CD4-positive, alpha-beta memory T cell (primary cell): ENCODE measurements around the gene AKAP12. TPM values are rescaled to one million over a fixed set of nuclear protein-coding genes. Genes with fewer than 3 reads are reported as not detected.

ENCODE experiments used
- CTCF ChIA-PET: fragments of 350-600 bp; sonication (Branson Sonifier 250); formaldehyde crosslinking; loops from one replicate; lab custom pipeline; 2021; ENCODE audit warnings: inconsistent platforms; ENCODE audit not compliant: partially characterized antibody; lab: Charles Lee
- POLR2A ChIA-PET: fragments of 350-600 bp; sonication (Branson Sonifier 250); formaldehyde crosslinking; loops from one replicate; lab custom pipeline; 2021; ENCODE audit not compliant: partially characterized antibody; lab: Charles Lee
- DNase-seq, 5 donors: peaks; one replicate each; pipeline versions ENCODE4 v3.0.0 to v3.0.0-alpha.2; 2020 to 2022; ENCODE audit warnings: mixed read lengths in 1 of 5
- H3K27ac ChIP-seq: one replicate; pipeline ENCODE4 v1.7.0; 2013; ENCODE audit warnings: low read depth, low read length
- H3K27me3 ChIP-seq: 2 replicates; pipeline ENCODE4 v1.7.0; 2013; ENCODE audit warnings: mild to moderate bottlenecking, low read length, moderate library complexity; ENCODE audit not compliant: insufficient read depth
- H3K36me3 ChIP-seq: 2 replicates; pipeline ENCODE4 v1.7.0; 2013; ENCODE audit warnings: mild to moderate bottlenecking, low read length, moderate library complexity; ENCODE audit not compliant: insufficient read depth
- H3K4me1 ChIP-seq: 2 replicates; pipeline ENCODE4 v1.7.0; 2013; ENCODE audit warnings: mild to moderate bottlenecking, low read length, moderate library complexity; ENCODE audit not compliant: insufficient read depth
- H3K4me3 ChIP-seq, 2 donors: one replicate each; pipeline ENCODE4 v1.7.0; 2013; ENCODE audit warnings: low read length in 2 of 2, mild to moderate bottlenecking in 1 of 2
- H3K9me3 ChIP-seq, 2 donors: one replicate each; pipeline ENCODE4 v1.7.0; 2013; ENCODE audit warnings: low read length in 2 of 2, control low read depth in 1 of 2; ENCODE audit not compliant: control insufficient read depth in 1 of 2
- H3K27ac Mint-ChIP-seq, 7 donors: one replicate each; pipeline ENCODE4 v1.8.0; 2020 to 2021; ENCODE audit warnings: mixed read lengths in 7 of 7, mild to moderate bottlenecking in 6 of 7, inconsistent platforms in 3 of 7, moderate library complexity in 3 of 7
- H3K27me3 Mint-ChIP-seq, 2 donors: one replicate each; pipeline ENCODE4 v1.8.0; 2020 to 2021; ENCODE audit warnings: mixed read lengths in 2 of 2
- H3K36me3 Mint-ChIP-seq, 2 donors: one replicate each; pipeline ENCODE4 v1.8.0; 2020 to 2021; ENCODE audit warnings: mixed read lengths in 2 of 2, inconsistent platforms in 1 of 2, mild to moderate bottlenecking in 1 of 2
- H3K4me1 Mint-ChIP-seq, 4 donors: one replicate each; pipeline ENCODE4 v1.8.0; 2020 to 2021; ENCODE audit warnings: mixed read lengths in 4 of 4, mild to moderate bottlenecking in 1 of 4
- H3K4me3 Mint-ChIP-seq, 8 donors: one replicate each; pipeline ENCODE4 v1.8.0; 2020 to 2021; ENCODE audit warnings: mixed read lengths in 8 of 8, mild to moderate bottlenecking in 7 of 8, moderate library complexity in 6 of 8, inconsistent platforms in 3 of 8
- H3K9me3 Mint-ChIP-seq, 8 donors: one replicate each; pipeline ENCODE4 v1.8.0; 2020 to 2021; ENCODE audit warnings: mixed read lengths in 8 of 8, mild to moderate bottlenecking in 5 of 8, inconsistent platforms in 3 of 8, moderate library complexity in 1 of 8
- intact Hi-C: fragments of 100-400 bp; cut with micrococcal nuclease; formaldehyde crosslinking; loops from one replicate; pipeline ENCODE4 v1.15.1; 2023
- polyA plus RNA-seq, 2 donors: library from polyadenylated mRNA; unstranded; fragments of 300-500 nt; fragmentation: Illumina TruSeq; gene quantifications; one replicate each; pipeline ENCODE4 v1.2.3, GENCODE V29; 2021
- total RNA-seq, 2 experiments: library from RNA; stranded (reverse); gene quantifications; one replicate each; pipeline ENCODE4 v1.2.3, GENCODE V29; 2021

Gene AKAP12
- total and polyA plus RNA-seq, 4 experiments from 2014 or later = 0.96 to 1.1 TPM; not detected in 2

DNA sequence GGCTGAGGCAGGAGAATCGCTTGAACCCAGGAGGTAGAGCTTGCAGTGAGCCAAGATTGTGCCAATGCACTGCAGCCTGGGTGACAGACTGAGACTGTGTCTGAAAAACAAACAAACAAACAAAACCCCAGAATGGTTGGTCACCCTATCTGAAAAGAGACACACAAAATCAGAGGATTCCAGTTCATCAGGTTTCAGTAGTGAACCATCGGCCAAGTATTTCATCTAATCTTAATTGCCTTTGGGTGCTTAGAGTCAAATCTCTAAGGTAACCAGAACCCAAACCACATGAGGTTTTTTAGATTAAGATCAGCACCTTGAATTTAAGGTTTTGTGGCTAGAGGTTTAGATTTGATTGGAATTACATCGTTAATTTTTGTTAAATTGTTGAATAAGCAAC is 159.9 kb downstream of the AKAP12 start:
- Mint-ChIP-seq H3K27ac (peak overlapping the region in 2 of 7 donors; percentile 9 to 14), H3K36me3 (peaks cover 8 to 32% of the 10 kb centered on the region in 2 donors), H3K9me3 (no peaks in the 10 kb centered on the region), H3K4me1 (peaks cover 47 to 81% (median 65%) of the 10 kb centered on the region in 4 donors), H3K4me3 (peak overlapping the region in 3 of 8 donors; percentile 17 to 49 (median 29)), H3K27me3 (no peaks in the 10 kb centered on the region)
- ChIA-PET POLR2A (interaction anchor here (1.2 to 2.5 kb wide), 2 partner anchors 9 to 52 kb away, joined by 3 to 8 read pairs; partner anchors contain the start of gene RMND1), CTCF (interaction anchor here (0.6 to 1.0 kb wide), 2 partner anchors 9 to 71 kb away, joined by 3 read pairs; no protein-coding TSS in a partner anchor)
- no peak for DNase-seq
- intact Hi-C loops = loop anchor here (1.0 kb wide), 1 partner anchor 7 kb away; no protein-coding TSS in a partner anchor
- Histone ChIP-seq H3K27ac (no peak overlapping the region), H3K4me3 (no peak overlapping the region), H3K36me3 (peaks cover 8% of the 10 kb centered on the region), H3K4me1 (peaks cover 70% of the 10 kb centered on the region), H3K9me3 (no peaks in the 10 kb centered on the region), H3K27me3 (no peaks in the 10 kb centered on the region)

- no peak overlapping the region for H3K27ac ChIP-seq
- DNase-seq = no peak
- H3K4me1 Mint-ChIP-seq = peaks cover 43 to 74% (median 58%) of the 10 kb centered on the region in 4 donors
- ChIA-PET CTCF (interaction anchor here (1.0 kb wide), 1 partner anchor 10 kb away, joined by 3 read pairs; no protein-coding TSS in a partner anchor), POLR2A (interaction anchor here (2.5 kb wide), 1 partner anchor 51 kb away, joined by 8 read pairs; the partner anchor contains the start of gene RMND1)
- H3K4me3 ChIP-seq = no peak overlapping the region
- H3K36me3 Mint-ChIP-seq = peaks cover 8 to 32% of the 10 kb centered on the region in 2 donors
- peaks cover 8% of the 10 kb centered on the region for H3K36me3 ChIP-seq
- peak overlapping the region in 5 of 7 donors; percentile 20 to 90 (median 38) for H3K27ac Mint-ChIP-seq
- intact Hi-C loops = loop anchor here (1.0 kb wide), 1 partner anchor 8 kb away; no protein-coding TSS in a partner anchor
- H3K27me3 ChIP-seq = no peaks in the 10 kb centered on the region
- no peaks in the 10 kb centered on the region for H3K9me3 Mint-ChIP-seq
- H3K4me3 Mint-ChIP-seq = peak overlapping the region in 5 of 8 donors; percentile 7 to 29 (median 17)
- no peaks in the 10 kb centered on the region for H3K27me3 Mint-ChIP-seq
- no peaks in the 10 kb centered on the region for H3K9me3 ChIP-seq
- peaks cover 62% of the 10 kb centered on the region for H3K4me1 ChIP-seq
Measured at GRCh38 chr6:151400473-151400872, 160.7 kb downstream of the AKAP12 start.

- DNase-seq = no peak
- H3K27ac ChIP-seq = no peak overlapping the region
Measured at GRCh38 chr6:151402228-151402627, 162.5 kb downstream of the AKAP12 start.

DNA sequence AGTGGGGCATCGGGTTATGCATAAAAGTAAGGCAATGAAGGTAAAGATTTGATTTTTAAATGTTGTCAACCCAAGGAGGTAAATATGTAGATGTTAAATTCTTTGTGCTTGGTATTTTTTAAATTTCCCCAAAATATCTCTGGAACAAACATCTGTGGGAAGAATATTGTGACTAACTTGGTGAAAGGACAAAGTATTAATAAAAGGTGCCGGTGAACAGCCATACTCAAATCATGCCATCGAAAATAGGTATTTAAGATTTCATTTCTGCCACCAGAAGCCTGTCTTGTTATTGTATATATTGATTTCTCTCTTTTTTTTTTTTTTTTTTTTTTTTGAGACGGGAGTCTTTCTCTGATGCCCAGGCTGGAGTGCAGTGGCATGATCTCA is 164.1 kb downstream of the AKAP12 start:
- DNase-seq = no peak
- Mint-ChIP-seq H3K36me3 (peaks cover 11 to 34% of the 10 kb centered on the region in 2 donors), H3K9me3 (no peaks in the 10 kb centered on the region), H3K27me3 (no peaks in the 10 kb centered on the region), H3K4me3 (no peak overlapping the region), H3K4me1 (peaks cover 28 to 55% (median 42%) of the 10 kb centered on the region in 4 donors), H3K27ac (peak overlapping the region in 5 of 7 donors; percentile 4 to 79 (median 50))
- peaks cover 3% of the 10 kb centered on the region for H3K36me3 ChIP-seq
- no peak overlapping the region for H3K27ac ChIP-seq
- H3K27me3 ChIP-seq = no peaks in the 10 kb centered on the region
- H3K4me1 ChIP-seq = peaks cover 30% of the 10 kb centered on the region
- H3K4me3 ChIP-seq = no peak overlapping the region
- ChIA-PET CTCF (interaction anchor here (1.0 to 5.2 kb wide), 2 partner anchors 69 to 73 kb away, joined by 3 to 35 read pairs; no protein-coding TSS in a partner anchor), POLR2A (no interaction called here)
- H3K9me3 ChIP-seq = no peaks in the 10 kb centered on the region
- intact Hi-C loops = no loop called here

More at GRCh38 chr6:151402228-151402627, 162.5 kb downstream of the AKAP12 start:
- peaks cover 37 to 68% (median 53%) of the 10 kb centered on the region in 4 donors for H3K4me1 Mint-ChIP-seq
- intact Hi-C loops = no loop called here
- Histone ChIP-seq H3K4me3 (no peak overlapping the region), H3K4me1 (peaks cover 46% of the 10 kb centered on the region), H3K36me3 (peaks cover 8% of the 10 kb centered on the region), H3K27me3 (no peaks in the 10 kb centered on the region), H3K9me3 (no peaks in the 10 kb centered on the region)
- ChIA-PET CTCF (no interaction called here), POLR2A (interaction anchor here (1.1 kb wide), 1 partner anchor 11 kb away, joined by 3 read pairs; the partner anchor contains the start of gene ZBTB2)
- peaks cover 5 to 34% of the 10 kb centered on the region in 2 donors for H3K36me3 Mint-ChIP-seq
- H3K27ac Mint-ChIP-seq = peak overlapping the region in 2 of 7 donors; percentile 54 to 57
- H3K9me3 Mint-ChIP-seq = no peaks in the 10 kb centered on the region
- no peaks in the 10 kb centered on the region for H3K27me3 Mint-ChIP-seq
- H3K4me3 Mint-ChIP-seq = no peak overlapping the region

Other genes with a start within 250 kb of the AKAP12 start
- gene ZBTB2, start 151.6 kb downstream of the AKAP12 start, total RNA-seq = 10 to 100 TPM; 27.9 to 29.5 TPM
- gene ZBTB2, start 151.6 kb downstream of the AKAP12 start, polyA plus RNA-seq = 10 to 100 TPM; 19.6 to 25.5 TPM
- 10 to 100 TPM; 17.0 to 17.5 TPM for gene RMND1, start 212.2 kb downstream of the AKAP12 start, total RNA-seq
- 10 to 100 TPM in 1 of 2 donors, 1 to 10 TPM in 1; 6.3 to 13.1 TPM for gene RMND1, start 212.2 kb downstream of the AKAP12 start, polyA plus RNA-seq